ENCODE data around the gene TRIM8. TPM values are rescaled to one million over a fixed set of nuclear protein-coding genes. Genes with fewer than 3 reads are reported as not detected.

The TRIM8 gene
- total and polyA plus RNA-seq, 2 of the 8 experiments (the other 6 are each of a cell fraction or from before 2014, with no cell fraction given), result 24.9 to 38.8 TPM

DNA sequence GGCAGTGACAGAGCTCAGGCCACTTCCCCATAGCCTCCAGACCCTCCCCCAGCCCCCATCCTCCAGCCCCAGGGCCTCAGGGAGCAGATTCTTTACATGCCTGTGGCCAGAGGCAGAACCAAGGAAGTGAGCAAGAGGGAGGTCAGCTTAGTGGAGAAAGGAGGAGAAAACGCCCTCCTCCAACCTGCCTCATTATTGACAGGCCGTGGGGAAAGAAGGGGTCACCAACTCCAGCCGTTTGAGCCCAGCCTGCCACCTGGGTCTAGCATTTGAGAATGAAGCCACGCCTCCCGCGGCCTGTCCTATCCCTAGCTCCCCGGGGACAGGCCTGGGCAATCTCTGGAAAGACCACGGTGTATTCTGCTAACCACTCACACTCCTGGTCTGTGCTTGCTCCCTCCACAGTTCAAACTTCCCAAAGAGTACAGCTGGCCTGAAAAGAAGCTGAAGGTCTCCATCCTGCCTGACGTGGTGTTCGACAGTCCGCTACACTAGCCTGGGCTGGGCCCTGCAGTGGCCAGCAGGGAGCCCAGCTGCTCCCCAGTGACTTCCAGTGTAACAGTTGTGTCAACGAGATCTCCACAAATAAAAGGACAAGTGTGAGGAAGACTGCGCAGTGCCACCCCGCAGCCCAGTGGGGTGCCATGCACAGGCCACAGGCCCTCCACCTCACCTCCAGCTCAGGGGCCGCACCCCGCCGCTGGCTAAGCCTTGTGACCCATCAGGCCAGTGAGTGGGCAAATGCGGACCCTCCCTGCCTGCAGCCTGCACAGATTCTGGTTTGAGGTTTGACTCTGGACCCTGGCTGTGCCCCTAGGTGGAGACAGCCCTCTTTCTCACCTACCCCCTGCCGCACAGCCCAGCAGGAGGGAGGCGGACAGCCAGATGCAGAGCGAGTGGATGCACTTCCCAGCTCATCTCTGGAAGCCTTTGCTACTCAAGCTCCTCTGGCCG is 14.3 kb upstream of the TRIM8 start (continued):
- TF ChIP-seq SAP30 (IDR thresholded peaks at IDR 0.05; ENCODE audit: insufficient read depth, insufficient replicate concordance, low read length), result no peak
- no peak for TF ChIP-seq GTF2F1 (IDR thresholded peaks at IDR 0.05; ENCODE audit: borderline replicate concordance, low read depth, low read length)
- no peak for TF ChIP-seq EZH2 (IDR thresholded peaks at IDR 0.05; ENCODE audit: low read depth, low read length, severe bottlenecking)
- TF ChIP-seq POLR2A (IDR thresholded peaks at IDR 0.05; ENCODE audit: control extremely low read depth in 1 of 2, low read depth in 2 of 2, low read length in 2 of 2), result peak in 1 of 2 experiments; percentile 73; a peak in 2 of 3 replicates
- TF ChIP-seq TEAD4 (IDR thresholded peaks at IDR 0.05; ENCODE audit: low read depth, low read length), result peak; percentile 79
- TF ChIP-seq RAD21 (IDR thresholded peaks at IDR 0.05 in 1 of 2, conservative IDR thresholded peaks at IDR 0.05 in 1 of 2; ENCODE audit: low read depth in 2 of 2, low read length in 2 of 2), result no peak
- no peak for TF ChIP-seq EP300 (IDR thresholded peaks at IDR 0.05; ENCODE audit: borderline replicate concordance in 1 of 2, low read depth in 2 of 2, low read length in 2 of 2)
- 0 out of 4 replicates have a peak, but pooled peaks of 1 of the 2 experiments have one; percentile 48 for TF ChIP-seq SIN3A (conservative IDR thresholded peaks at IDR 0.05 in 1 of 2, IDR thresholded peaks at IDR 0.05 in 1 of 2; ENCODE audit: low read depth in 1 of 2, low read length in 2 of 2)
- TF ChIP-seq CEBPB (IDR thresholded peaks at IDR 0.05; ENCODE audit: low read depth, low read length), result no peak
- TF ChIP-seq, protein P1, sequence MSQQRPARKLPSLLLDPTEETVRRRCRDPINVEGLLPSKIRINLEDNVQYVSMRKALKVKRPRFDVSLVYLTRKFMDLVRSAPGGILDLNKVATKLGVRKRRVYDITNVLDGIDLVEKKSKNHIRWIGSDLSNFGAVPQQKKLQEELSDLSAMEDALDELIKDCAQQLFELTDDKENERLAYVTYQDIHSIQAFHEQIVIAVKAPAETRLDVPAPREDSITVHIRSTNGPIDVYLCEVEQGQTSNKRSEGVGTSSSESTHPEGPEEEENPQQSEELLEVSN (IDR thresholded peaks at IDR 0.05), result no peak
- TF ChIP-seq BRCA1 (IDR thresholded peaks at IDR 0.05; ENCODE audit: low read depth, low read length), result no peak
- TF ChIP-seq POLR2AphosphoS5 (IDR thresholded peaks at IDR 0.05; ENCODE audit: low read depth, low read length), result peak; percentile 76
